Epithelial cell of proximal tubule (primary cell): Measurements from ENCODE around the gene PLAAT1. TPM values are rescaled to one million over a fixed set of nuclear protein-coding genes. Genes with fewer than 3 reads are reported as not detected.
A peak's percentile ranks its signal among the peaks of the same experiment; 100 is the strongest.

Experiments used
- DNase-seq: peaks from one replicate; pipeline ENCODE4 v3.0.0-alpha.2; 2011; ENCODE audit warnings: low read depth
- H3K4me3 ChIP-seq: 2 replicates; pipeline ENCODE4 v1.5.1; 2011; ENCODE audit warnings: low read depth, mild to moderate bottlenecking, low read length
- CTCF ChIP-seq: conservative IDR thresholded peaks from 2 replicates; pipeline ENCODE4 v1.5.1; 2012; ENCODE audit warnings: low read depth, mild to moderate bottlenecking, low read length
- total RNA-seq: library from RNA; depleted of rRNA; stranded (reverse); fragments of >200 nt; gene quantifications from 2 replicates; pipeline ENCODE4 v1.2.3, GENCODE V29; 2015

Gene PLAAT1
- total RNA-seq, 1 donor from 2014 or later, result 2.1 TPM

GRCh38 chr3:193248848-193249468 is 7.9 kb downstream of the PLAAT1 start:
- no peak for TF ChIP-seq CTCF
- H3K4me3 ChIP-seq, result no peak overlapping the region
- no peak for DNase-seq

- no peak overlapping the region for H3K4me3 ChIP-seq
- no peak for DNase-seq
- no peak for TF ChIP-seq CTCF
Measured at GRCh38 chr3:193250492-193250891, 9.5 kb downstream of the PLAAT1 start.

GRCh38 chr3:193253986-193254660 is 13.1 kb downstream of the PLAAT1 start:
- TF ChIP-seq CTCF, result no peak
- no peak for DNase-seq
- H3K4me3 ChIP-seq, result no peak overlapping the region

- DNase-seq, result no peak
- H3K4me3 ChIP-seq, result no peak overlapping the region
- TF ChIP-seq CTCF, result no peak
Measured at GRCh38 chr3:193261970-193262369, 20.9 kb downstream of the PLAAT1 start.

- no peak overlapping the region for H3K4me3 ChIP-seq
- DNase-seq, result no peak
- TF ChIP-seq CTCF, result peak; percentile 26
Measured at GRCh38 chr3:193262707-193263106, 21.7 kb downstream of the PLAAT1 start.

GRCh38 chr3:193269343-193270028 is 28.5 kb downstream of the PLAAT1 start:
- H3K4me3 ChIP-seq, result no peak overlapping the region
- TF ChIP-seq CTCF, result no peak
- DNase-seq, result no peak

GRCh38 chr3:193270451-193270850 is 29.4 kb downstream of the PLAAT1 start:
- TF ChIP-seq CTCF, result no peak
- DNase-seq, result no peak
- H3K4me3 ChIP-seq, result no peak overlapping the region
